WTC11 (cell line): ENCODE results near the gene BLCAP. TPM values are rescaled to one million over a fixed set of nuclear protein-coding genes. Genes with fewer than 3 reads are reported as not detected.

ENCODE experiments used
- ATAC-seq: fragments of 200-7000 bp; cut with Tn5 transposase; 2 replicates; pipeline ENCODE4 v1.10.0; 2021; ENCODE audit warnings: mild to moderate bottlenecking, moderate library complexity
- CTCF ChIA-PET: fragments of 300-600 bp; sonication (Branson Sonifier 250); formaldehyde crosslinking; loops from one replicate; lab custom pipeline; 2021; ENCODE audit warnings: antibody characterized with exemption; lab: Charles Lee
- POLR2A ChIA-PET: fragments of 350-600 bp; sonication (Branson Sonifier 250); formaldehyde crosslinking; loops from one replicate; lab custom pipeline; 2021; ENCODE audit warnings: antibody characterized with exemption; lab: Charles Lee
- DNase-seq: peaks from one replicate; pipeline ENCODE4 v3.0.0; 2021; ENCODE audit warnings: low spot score
- H3K27ac Mint-ChIP-seq: 2 replicates; pipeline ENCODE4 v1.8.0; 2021; ENCODE audit warnings: mixed read lengths
- H3K27me3 Mint-ChIP-seq: 2 replicates; pipeline ENCODE4 v1.8.0; 2021; ENCODE audit warnings: low read depth, mild to moderate bottlenecking, moderate library complexity, mixed read lengths
- H3K36me3 Mint-ChIP-seq: 2 replicates; pipeline ENCODE4 v1.8.0; 2021; ENCODE audit warnings: mixed read lengths
- H3K4me1 Mint-ChIP-seq: 2 replicates; pipeline ENCODE4 v1.8.0; 2022; ENCODE audit warnings: mixed read lengths
- H3K4me3 Mint-ChIP-seq: 2 replicates; pipeline ENCODE4 v1.8.0; 2021; ENCODE audit warnings: mild to moderate bottlenecking, moderate library complexity, mixed read lengths
- H3K9me3 Mint-ChIP-seq: 2 replicates; pipeline ENCODE4 v1.8.0; 2021; ENCODE audit warnings: mixed read lengths
- AFF4 ChIP-seq: sonication (generic); formaldehyde crosslinking; IDR thresholded peaks from 2 replicates; pipeline ENCODE4 v1.8.1; 2023; ENCODE audit warnings: mild to moderate bottlenecking, missing genetic modification reagents, borderline replicate concordance
- ARID4B ChIP-seq: sonication (generic); formaldehyde crosslinking; IDR thresholded peaks from 2 replicates; pipeline ENCODE4 v1.8.0; 2023; ENCODE audit warnings: missing genetic modification reagents, mild to moderate bottlenecking, borderline replicate concordance
- ATF1 ChIP-seq: sonication (generic); formaldehyde crosslinking; IDR thresholded peaks from 2 replicates; pipeline ENCODE4 v1.8.1; 2023; ENCODE audit warnings: mild to moderate bottlenecking, moderate library complexity, missing genetic modification reagents
- CREB1 ChIP-seq: sonication (generic); formaldehyde crosslinking; IDR thresholded peaks from 2 replicates; pipeline ENCODE4 v1.8.0; 2023; ENCODE audit warnings: mild to moderate bottlenecking, missing genetic modification reagents
- FOXK1 ChIP-seq: sonication (generic); formaldehyde crosslinking; IDR thresholded peaks from 2 replicates; pipeline ENCODE4 v1.8.0; 2022; ENCODE audit warnings: mild to moderate bottlenecking, moderate library complexity, missing genetic modification reagents
- FOXP4 ChIP-seq: sonication (generic); formaldehyde crosslinking; IDR thresholded peaks from 2 replicates; pipeline ENCODE4 v1.8.0; 2022; ENCODE audit warnings: mild to moderate bottlenecking, missing genetic modification reagents
- GTF2I ChIP-seq: fragments of 250-450 bp; sonication (Bioruptor Pico); conservative IDR thresholded peaks from 2 replicates; pipeline ENCODE4 v1.4.0; 2021; ENCODE audit warnings: mild to moderate bottlenecking
- MLX ChIP-seq: sonication (generic); formaldehyde crosslinking; IDR thresholded peaks from 2 replicates; pipeline ENCODE4 v1.8.1; 2023; ENCODE audit warnings: mild to moderate bottlenecking, missing genetic modification reagents, moderate library complexity
- MXD4 ChIP-seq: fragments of 250-450 bp; sonication (Bioruptor Pico); IDR thresholded peaks from 2 replicates; pipeline ENCODE4 v1.8.0; 2021; ENCODE audit warnings: mild to moderate bottlenecking, moderate library complexity, borderline replicate concordance
- MYBL2 ChIP-seq: sonication (generic); formaldehyde crosslinking; IDR thresholded peaks from 2 replicates; pipeline ENCODE4 v1.8.1; 2023; ENCODE audit warnings: mild to moderate bottlenecking, moderate library complexity, missing genetic modification reagents
- NR1H2 ChIP-seq: sonication (generic); formaldehyde crosslinking; IDR thresholded peaks from 2 replicates; pipeline ENCODE4 v1.9.0; 2021; ENCODE audit warnings: mild to moderate bottlenecking, moderate library complexity, missing genetic modification reagents
- NR2C2 ChIP-seq: sonication (generic); formaldehyde crosslinking; IDR thresholded peaks from 2 replicates; pipeline ENCODE4 v1.8.0; 2022; ENCODE audit warnings: mild to moderate bottlenecking, missing genetic modification reagents
- OVOL2 ChIP-seq: fragments of 250-450 bp; sonication (Bioruptor Pico); IDR thresholded peaks from 2 replicates; pipeline ENCODE4 v1.9.0; 2021; ENCODE audit warnings: mild to moderate bottlenecking, borderline replicate concordance
- PREB ChIP-seq: sonication (generic); formaldehyde crosslinking; IDR thresholded peaks from 2 replicates; pipeline ENCODE4 v1.8.1; 2022; ENCODE audit warnings: mild to moderate bottlenecking, missing genetic modification reagents, moderate library complexity, borderline replicate concordance
- SOX15 ChIP-seq: fragments of 250-450 bp; sonication (Bioruptor Pico); IDR thresholded peaks from 2 replicates; pipeline ENCODE4 v1.9.0; 2021; ENCODE audit warnings: mild to moderate bottlenecking
- TEAD4 ChIP-seq: sonication (generic); formaldehyde crosslinking; IDR thresholded peaks from 2 replicates; pipeline ENCODE4 v1.8.0; 2022; ENCODE audit warnings: mild to moderate bottlenecking, missing genetic modification reagents
- TP53 ChIP-seq: sonication (generic); formaldehyde crosslinking; IDR thresholded peaks from 2 replicates; pipeline ENCODE4 v1.8.1; 2023; ENCODE audit warnings: mild to moderate bottlenecking, missing genetic modification reagents
- ZMAT4 ChIP-seq: fragments of 250-450 bp; sonication (Bioruptor Pico); IDR thresholded peaks from 2 replicates; pipeline ENCODE4 v1.9.0; 2021; ENCODE audit warnings: mild to moderate bottlenecking
- ZNF232 ChIP-seq: sonication (generic); formaldehyde crosslinking; IDR thresholded peaks from 2 replicates; pipeline ENCODE4 v1.8.0; 2022; ENCODE audit warnings: mild to moderate bottlenecking, missing genetic modification reagents
- total RNA-seq: library from RNA; stranded (reverse); gene quantifications from 3 replicates; pipeline ENCODE4 v1.2.3, GENCODE V29; 2021

BLCAP gene
- total RNA-seq, 1 experiment from 2014 or later, result 85.6 TPM

GRCh38 chr20:37501940-37502339, 25.7 kb downstream of the BLCAP start:
- Mint-ChIP-seq H3K27me3 (no peaks in the 10 kb centered on the region), H3K9me3 (no peaks in the 10 kb centered on the region), H3K4me1 (0 out of 2 replicates have a peak, but pooled peaks cover 2% of the 10 kb centered on the region), H3K27ac (no peak overlapping the region), H3K4me3 (no peak overlapping the region), H3K36me3 (no peaks in the 10 kb centered on the region)
- ChIA-PET CTCF (interaction anchor here (0.6 to 1.9 kb wide), 9 partner anchors 9 to 803 kb away, joined by 3 to 20 read pairs (median 5); no protein-coding TSS in a partner anchor), POLR2A (no interaction called here)
- ATAC-seq (peak; percentile 83), DNase-seq (peak; percentile 44)
- no peak for TF ChIP-seq MLX (CRISPR knock-in tag)
- no peak for TF ChIP-seq GTF2I (CRISPR knock-in tag)
- TF ChIP-seq MYBL2 (CRISPR knock-in tag), result no peak
- no peak for TF ChIP-seq CREB1
- TF ChIP-seq TEAD4, result no peak
- TF ChIP-seq MXD4 (CRISPR knock-in tag), result no peak
- TF ChIP-seq TP53, result no peak
- no peak for TF ChIP-seq NR2C2 (CRISPR knock-in tag)
- TF ChIP-seq FOXK1 (CRISPR knock-in tag), result no peak
- TF ChIP-seq FOXP4 (CRISPR knock-in tag), result no peak
- TF ChIP-seq ATF1 (CRISPR knock-in tag), result no peak
- TF ChIP-seq ZMAT4 (CRISPR knock-in tag), result no peak
- no peak for TF ChIP-seq ARID4B
- no peak for TF ChIP-seq SOX15
- no peak for TF ChIP-seq ZNF232 (CRISPR knock-in tag)
- no peak for TF ChIP-seq OVOL2 (CRISPR knock-in tag)
- TF ChIP-seq NR1H2 (CRISPR knock-in tag), result no peak
- no peak for TF ChIP-seq AFF4 (CRISPR knock-in tag)
- TF ChIP-seq PREB (CRISPR knock-in tag), result no peak
